HEK293 (cell line): ENCODE results near the gene PDE10A.
A peak's percentile ranks its signal among the peaks of the same experiment; 100 is the strongest.

Experiments
- CTCF ChIA-PET: fragments of 350-600 bp; formaldehyde crosslinking; extraction: SDS; loops from one replicate; lab custom pipeline; 2021; ENCODE audit warnings: antibody characterized with exemption; lab: Yijun Ruan, JAX
- POLR2A ChIA-PET: fragments of 300-600 bp; formaldehyde crosslinking; extraction: SDS; loops from one replicate; lab custom pipeline; 2020; ENCODE audit warnings: antibody characterized with exemption, inconsistent platforms; lab: Yijun Ruan, JAX
- H3K27ac ChIP-seq: fragments of 200-500 bp; sonication (Bioruptor generic); 2 replicates; pipeline ENCODE4 v1.5.1; 2014; ENCODE audit warnings: low read depth, low read length, control low read depth, inconsistent platforms; ENCODE audit errors: extremely low read depth
- H3K36me3 ChIP-seq, 2 experiments: fragments of 200-500 bp in 1 of 2; sonication (Bioruptor generic) in 1 of 2; 1 replicate in 1 of 2; 2 replicates in 1 of 2; pipeline ENCODE4 v1.5.1; 2014 to 2017; ENCODE audit warnings: inconsistent platforms in 2 of 2, low read length in 2 of 2; ENCODE audit not compliant: control insufficient read depth in 2 of 2, insufficient read depth in 1 of 2
- H3K4me1 ChIP-seq: fragments of 200-500 bp; sonication (Bioruptor generic); 2 replicates; pipeline ENCODE4 v1.5.1; 2014; ENCODE audit warnings: mild to moderate bottlenecking, low read length, inconsistent platforms; ENCODE audit not compliant: control insufficient read depth, insufficient read depth
- H3K4me3 ChIP-seq: 2 replicates; pipeline ENCODE4 v1.5.1; 2011; ENCODE audit warnings: low read depth, mild to moderate bottlenecking, control low read depth, low read length, moderate library complexity
- H3K9me3 ChIP-seq: fragments of 200-500 bp; sonication (Bioruptor generic); 2 replicates; pipeline ENCODE4 v1.5.1; 2014; ENCODE audit warnings: low read depth, low read length, inconsistent platforms; ENCODE audit not compliant: control insufficient read depth, insufficient read depth
- FEZF1 ChIP-seq: fragments of 450-650 bp; formaldehyde crosslinking; IDR thresholded peaks from 2 replicates; pipeline ENCODE4 v1.5.1; 2016; ENCODE audit warnings: missing biosample characterization, missing genetic modification characterization
- IKZF3 ChIP-seq: fragments of 450-650 bp; IDR thresholded peaks from 2 replicates; pipeline ENCODE4 v1.5.0; 2018; ENCODE audit warnings: missing biosample characterization, mild to moderate bottlenecking, missing genetic modification characterization, moderate library complexity
- SETDB1 ChIP-seq: IDR thresholded peaks from one replicate; pipeline ENCODE4 v1.6.1; 2017; ENCODE audit warnings: mild to moderate bottlenecking, low read length, moderate library complexity, mixed read lengths; ENCODE audit not compliant: insufficient read length
- SP3 ChIP-seq: fragments of 450-650 bp; formaldehyde crosslinking; IDR thresholded peaks from 2 replicates; pipeline ENCODE4 v1.5.1; 2016; ENCODE audit warnings: missing biosample characterization, missing genetic modification characterization
- TRIM28 ChIP-seq: IDR thresholded peaks from 2 replicates; pipeline ENCODE4 v1.6.1; 2011; ENCODE audit warnings: low read length, control low read depth, borderline replicate concordance
- ZBTB17 ChIP-seq: fragments of 450-650 bp; formaldehyde crosslinking; IDR thresholded peaks from 2 replicates; pipeline ENCODE4 v1.5.1; 2016; ENCODE audit warnings: missing biosample characterization, missing genetic modification characterization
- ZNF214 ChIP-seq: fragments of 450-650 bp; formaldehyde crosslinking; IDR thresholded peaks from 2 replicates; pipeline ENCODE4 v1.5.1; 2017; ENCODE audit warnings: missing biosample characterization, mild to moderate bottlenecking, missing genetic modification characterization, borderline replicate concordance
- ZNF350 ChIP-seq: fragments of 450-650 bp; formaldehyde crosslinking; IDR thresholded peaks from 2 replicates; pipeline ENCODE4 v1.5.0; 2017; ENCODE audit warnings: missing biosample characterization, mild to moderate bottlenecking, missing genetic modification characterization
- ZNF391 ChIP-seq: fragments of 450-650 bp; formaldehyde crosslinking; IDR thresholded peaks from 2 replicates; pipeline ENCODE4 v1.5.1; 2016; ENCODE audit warnings: low read depth, missing biosample characterization, missing genetic modification characterization, borderline replicate concordance
- ZNF416 ChIP-seq: fragments of 450-650 bp; formaldehyde crosslinking; IDR thresholded peaks from 2 replicates; pipeline ENCODE4 v1.5.1; 2016; ENCODE audit warnings: missing biosample characterization, missing genetic modification characterization
- ZNF596 ChIP-seq: fragments of 450-650 bp; IDR thresholded peaks from 2 replicates; pipeline ENCODE4 v1.5.0; 2018; ENCODE audit warnings: missing biosample characterization, mild to moderate bottlenecking, missing genetic modification characterization, moderate library complexity
- TF ChIP-seq, protein P1 (sequence below): fragments of 450-650 bp; formaldehyde crosslinking; IDR thresholded peaks from 2 replicates; pipeline ENCODE4 v1.5.1; 2016; ENCODE audit warnings: missing biosample characterization, missing genetic modification characterization, borderline replicate concordance
- TF ChIP-seq, protein P2 (sequence below): fragments of 450-650 bp; formaldehyde crosslinking; IDR thresholded peaks from 2 replicates; pipeline ENCODE4 v1.5.1; 2017; ENCODE audit warnings: missing biosample characterization, missing genetic modification characterization
- TF ChIP-seq, protein P3 (sequence below): fragments of 450-650 bp; formaldehyde crosslinking; IDR thresholded peaks from 2 replicates; pipeline ENCODE4; 2016; ENCODE audit warnings: missing biosample characterization, missing genetic modification characterization
- TF ChIP-seq, protein P4 (sequence below): fragments of 450-650 bp; formaldehyde crosslinking; IDR thresholded peaks from 2 replicates; pipeline ENCODE4 v1.5.1; 2016; ENCODE audit warnings: missing biosample characterization, missing genetic modification characterization
- TF ChIP-seq, protein P5 (sequence below): sonication (generic); formaldehyde crosslinking; IDR thresholded peaks from 2 replicates; pipeline ENCODE4 v1.8.1; 2022; ENCODE audit warnings: mild to moderate bottlenecking, moderate library complexity, missing genetic modification reagents

Gene PDE10A

DNA sequence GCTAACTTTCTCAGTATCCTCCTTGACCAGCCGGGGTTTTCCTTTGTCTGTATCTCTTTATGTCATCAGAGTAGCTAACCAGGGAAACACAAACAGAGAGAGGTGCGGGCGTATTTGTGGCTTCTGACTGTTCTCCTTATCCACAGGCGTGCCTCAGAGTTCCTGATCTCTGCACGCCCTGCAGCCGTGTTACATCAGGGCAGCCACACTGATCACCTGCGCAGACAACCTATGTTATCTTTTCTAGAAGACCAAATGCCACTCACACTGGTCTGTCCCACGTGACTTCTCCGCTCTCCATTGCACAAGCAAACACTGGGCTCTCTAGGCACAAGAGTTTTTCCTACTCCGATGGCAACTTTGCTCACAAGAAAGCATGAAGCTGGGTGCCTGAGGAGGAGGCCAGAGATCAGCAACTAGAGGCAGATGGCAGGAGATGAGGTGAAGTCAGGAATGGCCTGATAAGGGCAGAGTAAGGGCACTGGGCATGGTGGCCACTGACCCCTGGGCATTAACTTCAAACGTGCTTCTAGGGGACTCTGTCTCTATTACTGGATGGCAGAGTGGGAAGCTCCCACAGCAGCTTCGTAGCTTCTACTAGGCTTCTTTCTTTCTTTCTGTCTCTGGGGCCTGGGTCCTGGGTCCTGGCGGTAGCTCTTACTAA is 4.5 kb downstream of the PDE10A start (continued):
- TF ChIP-seq ZNF596 (tag by site-specific recombination) (peak; percentile 19; the same call in 1 of the 2 replicates), ZBTB17 (tag by site-specific recombination) (0 out of 2 replicates have a peak, but pooled peaks have one; percentile 26)
- TF ChIP-seq, protein P1, sequence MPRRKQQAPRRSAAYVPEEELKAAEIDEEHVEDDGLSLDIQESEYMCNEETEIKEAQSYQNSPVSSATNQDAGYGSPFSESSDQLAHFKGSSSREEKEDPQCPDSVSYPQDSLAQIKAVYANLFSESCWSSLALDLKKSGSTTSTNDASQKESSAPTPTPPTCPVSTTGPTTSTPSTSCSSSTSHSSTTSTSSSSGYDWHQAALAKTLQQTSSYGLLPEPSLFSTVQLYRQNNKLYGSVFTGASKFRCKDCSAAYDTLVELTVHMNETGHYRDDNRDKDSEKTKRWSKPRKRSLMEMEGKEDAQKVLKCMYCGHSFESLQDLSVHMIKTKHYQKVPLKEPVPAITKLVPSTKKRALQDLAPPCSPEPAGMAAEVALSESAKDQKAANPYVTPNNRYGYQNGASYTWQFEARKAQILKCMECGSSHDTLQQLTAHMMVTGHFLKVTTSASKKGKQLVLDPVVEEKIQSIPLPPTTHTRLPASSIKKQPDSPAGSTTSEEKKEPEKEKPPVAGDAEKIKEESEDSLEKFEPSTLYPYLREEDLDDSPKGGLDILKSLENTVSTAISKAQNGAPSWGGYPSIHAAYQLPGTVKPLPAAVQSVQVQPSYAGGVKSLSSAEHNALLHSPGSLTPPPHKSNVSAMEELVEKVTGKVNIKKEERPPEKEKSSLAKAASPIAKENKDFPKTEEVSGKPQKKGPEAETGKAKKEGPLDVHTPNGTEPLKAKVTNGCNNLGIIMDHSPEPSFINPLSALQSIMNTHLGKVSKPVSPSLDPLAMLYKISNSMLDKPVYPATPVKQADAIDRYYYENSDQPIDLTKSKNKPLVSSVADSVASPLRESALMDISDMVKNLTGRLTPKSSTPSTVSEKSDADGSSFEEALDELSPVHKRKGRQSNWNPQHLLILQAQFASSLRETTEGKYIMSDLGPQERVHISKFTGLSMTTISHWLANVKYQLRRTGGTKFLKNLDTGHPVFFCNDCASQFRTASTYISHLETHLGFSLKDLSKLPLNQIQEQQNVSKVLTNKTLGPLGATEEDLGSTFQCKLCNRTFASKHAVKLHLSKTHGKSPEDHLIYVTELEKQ (tag by site-specific recombination): no peak

DNA sequence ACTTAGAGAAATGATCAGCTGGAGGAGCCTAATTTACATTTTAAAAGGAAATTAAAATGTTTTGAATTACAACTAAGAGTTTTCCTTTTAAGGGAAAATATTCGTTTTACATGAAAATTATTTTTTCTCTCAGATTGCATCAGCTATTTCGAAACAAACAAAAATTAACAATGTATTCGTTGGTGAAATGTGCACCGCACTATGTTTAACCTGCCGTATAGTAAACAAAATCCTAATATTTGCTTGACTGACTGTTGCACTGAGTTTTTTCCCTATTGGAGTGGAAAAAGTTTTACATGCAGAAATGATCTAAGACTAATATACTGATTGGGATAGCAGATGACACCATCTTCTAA is 5.7 kb downstream of the PDE10A start:
- no peaks in the 10 kb centered on the region for H3K9me3 ChIP-seq
- CTCF ChIA-PET: interaction anchor here (0.6 to 1.5 kb wide), 6 partner anchors 14 to 1834 kb away, joined by 3 to 6 read pairs (median 3); no protein-coding TSS in a partner anchor
- POLR2A ChIA-PET: no interaction called here
- peaks cover 31% of the 10 kb centered on the region for H3K4me1 ChIP-seq
- TF ChIP-seq ZNF214: no peak
- TF ChIP-seq, protein P2, sequence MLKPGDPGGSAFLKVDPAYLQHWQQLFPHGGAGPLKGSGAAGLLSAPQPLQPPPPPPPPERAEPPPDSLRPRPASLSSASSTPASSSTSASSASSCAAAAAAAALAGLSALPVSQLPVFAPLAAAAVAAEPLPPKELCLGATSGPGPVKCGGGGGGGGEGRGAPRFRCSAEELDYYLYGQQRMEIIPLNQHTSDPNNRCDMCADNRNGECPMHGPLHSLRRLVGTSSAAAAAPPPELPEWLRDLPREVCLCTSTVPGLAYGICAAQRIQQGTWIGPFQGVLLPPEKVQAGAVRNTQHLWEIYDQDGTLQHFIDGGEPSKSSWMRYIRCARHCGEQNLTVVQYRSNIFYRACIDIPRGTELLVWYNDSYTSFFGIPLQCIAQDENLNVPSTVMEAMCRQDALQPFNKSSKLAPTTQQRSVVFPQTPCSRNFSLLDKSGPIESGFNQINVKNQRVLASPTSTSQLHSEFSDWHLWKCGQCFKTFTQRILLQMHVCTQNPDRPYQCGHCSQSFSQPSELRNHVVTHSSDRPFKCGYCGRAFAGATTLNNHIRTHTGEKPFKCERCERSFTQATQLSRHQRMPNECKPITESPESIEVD (tag by site-specific recombination): peak; percentile 53
- TF ChIP-seq SP3 (tag by site-specific recombination): no peak
- TF ChIP-seq ZNF416 (tag by site-specific recombination): no peak
- no peak overlapping the region for H3K4me3 ChIP-seq
- no peak overlapping the region for H3K27ac ChIP-seq
- no peaks in the 10 kb centered on the region for H3K36me3 ChIP-seq

- TF ChIP-seq, protein P3, sequence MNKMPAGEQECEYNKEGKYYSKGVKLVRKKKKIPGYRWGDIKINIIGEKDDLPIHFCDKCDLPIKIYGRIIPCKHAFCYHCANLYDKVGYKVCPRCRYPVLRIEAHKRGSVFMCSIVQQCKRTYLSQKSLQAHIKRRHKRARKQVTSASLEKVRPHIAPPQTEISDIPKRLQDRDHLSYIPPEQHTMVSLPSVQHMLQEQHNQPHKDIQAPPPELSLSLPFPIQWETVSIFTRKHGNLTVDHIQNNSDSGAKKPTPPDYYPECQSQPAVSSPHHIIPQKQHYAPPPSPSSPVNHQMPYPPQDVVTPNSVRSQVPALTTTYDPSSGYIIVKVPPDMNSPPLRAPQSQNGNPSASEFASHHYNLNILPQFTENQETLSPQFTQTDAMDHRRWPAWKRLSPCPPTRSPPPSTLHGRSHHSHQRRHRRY (tag by site-specific recombination): no peak
- TF ChIP-seq ZNF391 (no peak), SETDB1 (peak; percentile 15), IKZF3 (tag by site-specific recombination) (peak; percentile 41; the same call in 1 of the 2 replicates), FEZF1 (tag by site-specific recombination) (peak; percentile 95), TRIM28 (peak; percentile 93), ZNF350 (tag by site-specific recombination) (no peak)
- TF ChIP-seq, protein P4, sequence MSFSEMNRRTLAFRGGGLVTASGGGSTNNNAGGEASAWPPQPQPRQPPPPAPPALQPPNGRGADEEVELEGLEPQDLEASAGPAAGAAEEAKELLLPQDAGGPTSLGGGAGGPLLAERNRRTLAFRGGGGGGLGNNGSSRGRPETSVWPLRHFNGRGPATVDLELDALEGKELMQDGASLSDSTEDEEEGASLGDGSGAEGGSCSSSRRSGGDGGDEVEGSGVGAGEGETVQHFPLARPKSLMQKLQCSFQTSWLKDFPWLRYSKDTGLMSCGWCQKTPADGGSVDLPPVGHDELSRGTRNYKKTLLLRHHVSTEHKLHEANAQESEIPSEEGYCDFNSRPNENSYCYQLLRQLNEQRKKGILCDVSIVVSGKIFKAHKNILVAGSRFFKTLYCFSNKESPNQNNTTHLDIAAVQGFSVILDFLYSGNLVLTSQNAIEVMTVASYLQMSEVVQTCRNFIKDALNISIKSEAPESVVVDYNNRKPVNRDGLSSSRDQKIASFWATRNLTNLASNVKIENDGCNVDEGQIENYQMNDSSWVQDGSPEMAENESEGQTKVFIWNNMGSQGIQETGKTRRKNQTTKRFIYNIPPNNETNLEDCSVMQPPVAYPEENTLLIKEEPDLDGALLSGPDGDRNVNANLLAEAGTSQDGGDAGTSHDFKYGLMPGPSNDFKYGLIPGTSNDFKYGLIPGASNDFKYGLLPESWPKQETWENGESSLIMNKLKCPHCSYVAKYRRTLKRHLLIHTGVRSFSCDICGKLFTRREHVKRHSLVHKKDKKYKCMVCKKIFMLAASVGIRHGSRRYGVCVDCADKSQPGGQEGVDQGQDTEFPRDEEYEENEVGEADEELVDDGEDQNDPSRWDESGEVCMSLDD: no peak
- TF ChIP-seq, protein P5, sequence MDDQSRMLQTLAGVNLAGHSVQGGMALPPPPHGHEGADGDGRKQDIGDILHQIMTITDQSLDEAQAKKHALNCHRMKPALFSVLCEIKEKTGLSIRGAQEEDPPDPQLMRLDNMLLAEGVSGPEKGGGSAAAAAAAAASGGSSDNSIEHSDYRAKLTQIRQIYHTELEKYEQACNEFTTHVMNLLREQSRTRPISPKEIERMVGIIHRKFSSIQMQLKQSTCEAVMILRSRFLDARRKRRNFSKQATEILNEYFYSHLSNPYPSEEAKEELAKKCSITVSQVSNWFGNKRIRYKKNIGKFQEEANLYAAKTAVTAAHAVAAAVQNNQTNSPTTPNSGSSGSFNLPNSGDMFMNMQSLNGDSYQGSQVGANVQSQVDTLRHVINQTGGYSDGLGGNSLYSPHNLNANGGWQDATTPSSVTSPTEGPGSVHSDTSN (CRISPR knock-in tag): 0 out of 2 replicates have a peak, but pooled peaks have one; percentile 33
- no peak overlapping the region for H3K27ac ChIP-seq
- ChIA-PET POLR2A (no interaction called here), CTCF (interaction anchor here (0.6 to 1.5 kb wide), 5 partner anchors 14 to 1835 kb away, joined by 3 to 6 read pairs (median 3); no protein-coding TSS in a partner anchor)
- H3K9me3 ChIP-seq: no peaks in the 10 kb centered on the region
- H3K4me1 ChIP-seq: peaks cover 31% of the 10 kb centered on the region
- H3K36me3 ChIP-seq: no peaks in the 10 kb centered on the region
- H3K4me3 ChIP-seq: no peak overlapping the region
Measured at GRCh38 chr6:165656581-165657324, 6.3 kb downstream of the PDE10A start.
